AG08396 (cell line): Measurements from ENCODE around the gene TSPEAR.
"Not testable (repeated sequence)": the region's sequence is repeated elsewhere in the genome, so short reads cannot be mapped to it uniquely, and the experiment has no call there.

Source experiments
- DNase-seq: peaks from one replicate; pipeline ENCODE4 v3.0.0; 2012; ENCODE audit warnings: low spot score, mixed read lengths

TSPEAR gene

GRCh38 chr21:44650973-44651675 is 60.2 kb downstream of the TSPEAR start:
- DNase-seq: no peak

DNA sequence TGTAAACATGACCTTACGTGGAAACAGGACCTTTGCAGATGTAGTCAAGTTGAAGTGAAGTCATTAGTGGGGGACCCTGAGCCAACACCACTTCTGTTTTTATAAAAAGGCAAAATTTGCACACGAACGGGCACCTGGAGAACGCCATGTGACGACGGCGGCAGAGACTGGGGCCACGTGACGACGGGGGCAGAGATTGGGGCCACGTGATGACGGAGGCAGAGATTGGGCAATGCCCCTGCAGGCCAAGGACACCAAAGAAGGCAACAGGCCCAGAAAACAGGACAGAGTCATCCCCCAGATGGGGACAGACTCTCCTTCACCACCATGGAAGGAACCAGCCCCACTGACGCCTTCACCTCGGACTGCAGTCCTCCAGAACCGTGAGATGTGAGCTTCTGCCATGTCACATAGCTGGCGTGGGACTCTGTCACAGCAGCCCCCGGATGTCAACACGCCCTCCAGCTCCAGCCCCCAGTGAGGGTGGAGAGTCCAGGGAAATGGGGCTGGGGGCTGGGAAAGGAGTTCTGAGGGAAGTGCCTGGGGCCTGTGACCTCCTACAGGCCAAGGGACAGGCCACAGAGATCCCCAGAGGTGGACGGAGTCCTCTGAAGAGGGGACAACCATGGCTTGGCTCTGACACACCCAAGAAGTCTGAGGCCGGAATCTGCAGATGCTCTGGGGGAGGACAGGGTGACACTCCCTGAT is 61.0 kb downstream of the TSPEAR start:
- DNase-seq: no peak

GRCh38 chr21:44649521-44650100 is 61.8 kb downstream of the TSPEAR start:
- no peak for DNase-seq

DNA sequence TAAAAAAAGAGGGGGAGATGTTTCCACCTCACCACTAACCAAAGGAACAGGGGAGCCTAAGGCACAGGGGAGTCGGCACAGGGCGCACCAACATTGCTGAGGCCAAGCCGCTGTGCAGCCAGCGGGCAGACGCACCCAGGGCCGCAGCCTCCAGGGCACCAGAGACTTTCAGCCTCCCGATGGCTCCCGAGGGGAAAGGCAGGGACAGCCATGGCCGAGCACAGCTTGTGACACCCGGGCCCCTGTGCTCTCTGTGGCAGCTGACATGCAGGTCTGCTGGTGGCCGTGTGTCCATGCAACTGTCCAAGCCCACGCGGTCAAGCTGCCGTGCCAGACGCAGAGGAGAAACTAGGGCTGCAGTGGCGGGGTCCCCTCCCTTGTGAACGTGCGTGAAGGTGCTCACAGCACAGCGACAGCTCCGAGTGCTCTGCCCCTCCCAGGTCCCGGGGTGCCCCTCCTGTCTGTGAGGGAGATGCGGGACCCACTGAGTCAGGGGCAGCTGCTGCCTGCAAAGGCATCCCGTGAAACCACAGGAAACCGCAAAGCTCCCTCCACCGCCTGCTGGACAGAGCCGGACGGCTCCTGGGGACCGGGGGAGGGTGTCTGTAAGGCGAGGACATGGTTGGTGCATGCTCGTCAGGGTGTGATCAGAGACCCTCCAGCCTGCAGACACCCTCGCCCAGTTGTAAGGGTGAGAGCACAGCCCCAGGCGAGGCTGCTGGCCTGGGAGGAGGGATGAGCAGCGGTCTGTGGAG is 62.6 kb downstream of the TSPEAR start:
- no peak for DNase-seq

DNA sequence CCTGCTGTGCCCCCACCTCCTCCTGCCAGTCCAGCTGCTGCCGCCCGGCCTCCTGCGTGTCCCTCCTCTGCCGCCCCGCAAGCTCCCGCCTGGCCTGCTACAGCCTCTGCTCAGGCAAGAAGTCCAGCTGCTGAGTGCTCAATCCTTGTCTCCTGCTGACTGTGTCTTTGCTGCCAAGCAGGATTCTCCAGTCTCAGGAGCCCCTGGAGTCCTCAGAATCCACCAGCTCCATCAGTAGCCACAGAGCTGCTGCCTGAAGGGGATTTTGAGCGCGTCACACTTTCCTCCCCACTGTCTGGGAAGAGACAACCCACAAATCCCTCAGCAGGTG is 64.2 kb downstream of the TSPEAR start:
- no peak for DNase-seq

- not testable (repeated sequence) for DNase-seq
Measured at GRCh38 chr21:44646366-44647221, 64.8 kb downstream of the TSPEAR start, which contains the start of gene KRTAP10-11. TSS of gene KRTAP10-11 (plus strand) at chr21:44646414. CDS start at chr21:44646459, 45 bp downstream.

DNA sequence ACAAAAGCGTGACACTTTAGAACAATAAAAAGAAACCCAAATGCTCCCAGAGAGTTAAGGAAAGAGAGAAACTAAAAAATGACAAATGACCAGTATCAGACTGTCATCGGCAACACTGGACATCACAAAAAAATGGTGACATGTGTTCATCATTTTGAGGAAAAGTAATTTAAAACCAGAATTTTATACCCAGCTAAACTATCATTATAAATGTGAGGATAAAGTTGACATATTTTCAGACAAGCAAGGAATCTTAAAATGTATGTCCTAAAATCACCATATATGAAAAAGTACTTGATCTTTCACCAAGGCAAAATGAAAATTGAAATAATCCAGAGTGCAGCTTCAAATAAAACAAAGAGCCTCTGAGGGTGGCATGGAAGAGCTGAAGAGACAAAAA is 66.5 kb downstream of the TSPEAR start:
- DNase-seq: no peak

DNA sequence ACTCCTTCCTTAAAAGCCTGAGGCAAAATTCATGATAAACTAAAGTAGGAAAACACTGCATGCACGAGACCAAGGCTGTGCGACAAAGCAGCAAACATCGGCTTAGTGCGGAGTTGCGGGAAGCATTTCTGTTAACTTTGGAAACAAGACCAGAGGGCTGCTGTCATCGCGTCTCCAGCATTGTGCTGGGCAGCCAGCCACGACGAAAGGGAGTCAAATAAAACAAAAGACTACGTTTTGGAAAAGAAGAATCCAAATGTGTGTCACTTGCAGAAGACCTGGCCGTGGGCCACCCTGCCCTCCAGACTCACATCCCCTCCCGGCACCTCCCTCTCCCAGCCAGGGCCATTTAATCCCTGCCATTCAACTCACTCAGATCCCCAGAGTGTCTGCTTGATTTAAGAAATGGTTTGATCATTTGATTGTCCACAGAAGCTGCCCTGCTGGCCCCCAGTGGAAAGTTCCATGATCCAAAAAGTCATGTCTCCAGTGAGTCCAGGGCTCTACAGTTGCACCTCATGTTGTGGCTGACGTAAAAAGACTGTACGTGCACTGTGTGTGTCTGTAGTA is 67.5 kb downstream of the TSPEAR start:
- no peak for DNase-seq

GRCh38 chr21:44640761-44641160 is 70.6 kb downstream of the TSPEAR start:
- DNase-seq: no peak

- DNase-seq: no peak
Measured at GRCh38 chr21:44639331-44639655, 72.1 kb downstream of the TSPEAR start.

DNA sequence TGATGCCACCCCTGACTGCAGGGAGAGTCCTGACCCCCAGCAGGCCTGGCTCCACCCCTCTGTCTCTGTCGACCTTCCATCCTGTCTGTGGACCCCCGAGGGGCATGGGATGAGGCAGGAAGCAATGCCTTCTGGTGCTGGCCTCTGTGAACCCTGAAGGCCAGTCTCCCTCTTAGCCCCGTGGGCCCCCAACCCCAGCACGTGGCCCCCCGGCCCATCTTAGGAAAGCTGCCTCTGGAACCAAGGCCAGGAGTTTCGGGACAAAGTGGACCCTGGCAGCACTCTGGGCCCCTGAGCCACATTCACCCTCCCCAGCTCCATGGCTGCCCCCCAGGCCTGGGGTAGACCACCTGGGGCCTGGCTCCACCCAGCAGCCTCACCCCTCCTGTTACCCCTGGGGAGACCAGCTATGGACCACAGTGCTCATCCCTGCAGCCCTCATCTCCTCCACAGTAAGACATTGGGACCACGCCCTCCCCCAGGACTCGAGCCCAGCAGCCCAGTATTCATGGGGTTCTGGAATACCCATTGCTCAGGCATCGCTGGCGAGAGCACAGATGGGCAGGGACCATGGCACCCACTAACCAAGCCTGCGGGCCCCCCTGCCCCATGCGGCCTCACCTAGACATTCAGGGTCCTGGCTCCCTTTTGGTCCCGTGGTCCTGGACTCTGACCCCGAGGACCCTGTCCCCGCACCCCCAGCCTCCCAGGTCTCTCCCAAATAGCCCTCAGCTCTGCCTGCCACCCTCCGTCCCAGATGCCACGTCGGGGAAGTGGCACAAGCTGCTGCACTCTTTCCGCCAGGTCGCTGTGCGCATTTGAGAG is 72.7 kb downstream of the TSPEAR start:
- DNase-seq: not testable (repeated sequence)

GRCh38 chr21:44637851-44638348 is 73.5 kb downstream of the TSPEAR start:
- not testable (repeated sequence) for DNase-seq

GRCh38 chr21:44637018-44637850 is 74.1 kb downstream of the TSPEAR start, which contains the start of gene KRTAP10-10:
TSS of gene KRTAP10-10 (plus strand) at chr21:44637356. CDS start at chr21:44637418, 62 bp downstream.
- no peak for DNase-seq

- DNase-seq: no peak
Measured at GRCh38 chr21:44636209-44637017, 75.0 kb downstream of the TSPEAR start.

DNA sequence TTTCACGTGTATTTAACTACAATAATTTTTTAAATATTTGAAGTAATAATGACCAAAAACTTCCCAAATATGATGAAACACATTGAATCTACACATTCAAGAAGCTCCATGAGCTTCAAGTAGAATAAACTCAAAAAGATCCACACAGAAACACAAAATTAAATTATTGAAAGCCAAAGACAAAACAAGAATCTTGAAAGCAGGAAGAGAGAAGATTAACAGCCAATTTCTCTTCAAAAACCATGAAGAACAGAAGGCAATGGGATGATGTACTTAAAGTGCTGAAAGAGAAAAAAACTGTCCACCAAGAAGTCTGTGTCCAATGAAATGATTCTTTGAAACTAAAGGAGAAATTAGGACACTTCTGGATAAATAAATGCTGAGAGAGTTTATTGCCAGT is 79.3 kb downstream of the TSPEAR start:
- no peak for DNase-seq

DNA sequence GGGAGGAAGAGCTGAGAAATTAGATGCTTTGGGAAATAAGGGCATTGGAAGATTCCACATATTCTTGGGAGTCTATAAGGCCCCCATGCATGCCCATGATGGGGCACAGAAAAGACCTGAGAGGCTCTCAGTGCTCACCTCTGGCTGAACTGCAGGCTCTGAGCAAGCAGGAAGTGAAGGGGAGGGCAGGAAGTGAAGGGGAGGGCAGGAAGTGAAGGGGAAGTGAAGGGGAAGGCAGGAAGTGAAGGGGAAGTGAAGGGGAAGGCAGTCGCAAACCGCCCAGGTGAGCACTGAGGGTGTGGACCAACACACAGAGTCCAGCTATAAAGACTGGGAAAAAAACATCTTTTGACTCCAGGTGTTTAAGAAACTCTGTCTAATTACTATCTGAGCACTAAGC is 80.9 kb downstream of the TSPEAR start:
- no peak for DNase-seq

- DNase-seq: no peak
Measured at GRCh38 chr21:44628707-44629391, 82.5 kb downstream of the TSPEAR start.

- not testable (repeated sequence) for DNase-seq
Measured at GRCh38 chr21:44627831-44628233, 83.5 kb downstream of the TSPEAR start.
